ENCODE results near the gene TFDP1. TPM values are rescaled to one million over a fixed set of nuclear protein-coding genes. Genes with fewer than 3 reads are reported as not detected.

Gene TFDP1
- total RNA-seq, 4 donors from 2014 or later: 48.0 to 84.2 (median 53.9) TPM

GRCh38 chr13:113657851-113658741, 73.5 kb downstream of the TFDP1 start, which contains the start of gene ATP4B:
Gene ATP4B (minus strand): TSS chr13:113658198. CDS start chr13:113658144, 54 bp downstream.
- no peak for TF ChIP-seq POLR2A (IDR thresholded peaks at IDR 0.05)
- TF ChIP-seq CTCF (IDR thresholded peaks at IDR 0.05): no peak
- no peaks in the 10 kb centered on the region for H3K4me1 ChIP-seq
- no peaks in the 10 kb centered on the region for H3K36me3 ChIP-seq
- no peak within 1 kb of the TSS for H3K27ac ChIP-seq
- no peaks in the 10 kb centered on the region for H3K27me3 ChIP-seq
- H3K4me3 ChIP-seq (replicated peaks in 1 of 3): no peak within 1 kb of the TSS
- no peaks in the 10 kb centered on the region for H3K9me3 ChIP-seq
- intact Hi-C loops (cut with DNase I): no loop called here
- no peak for DNase-seq
- 90 to 92% methylated on average over 28 to 32 of the region's 47 CpGs for WGBS, 2 donors

- DNase-seq: no peak
- H3K27ac ChIP-seq: no peak overlapping the region
- TF ChIP-seq CTCF (IDR thresholded peaks at IDR 0.05) (no peak), POLR2A (IDR thresholded peaks at IDR 0.05) (no peak)
- H3K4me1 ChIP-seq: no peaks in the 10 kb centered on the region
- H3K27me3 ChIP-seq: no peaks in the 10 kb centered on the region
- H3K4me3 ChIP-seq (replicated peaks in 1 of 3): no peak overlapping the region
- no peaks in the 10 kb centered on the region for H3K36me3 ChIP-seq
- intact Hi-C loops (cut with DNase I): no loop called here
- H3K9me3 ChIP-seq: no peaks in the 10 kb centered on the region
- 84 to 90% methylated on average over 12 to 13 of the region's 14 CpGs for WGBS, 2 donors
These were observed 74.3 kb downstream of the TFDP1 start for GRCh38 chr13:113658836-113659235.

GRCh38 chr13:113659337-113659736, 74.8 kb downstream of the TFDP1 start:
- H3K4me1 ChIP-seq: no peaks in the 10 kb centered on the region
- H3K27me3 ChIP-seq: no peaks in the 10 kb centered on the region
- no peak overlapping the region for H3K4me3 ChIP-seq (replicated peaks in 1 of 3)
- H3K27ac ChIP-seq: no peak overlapping the region
- intact Hi-C loops (cut with DNase I): no loop called here
- WGBS, 2 donors: 92 to 94% methylated on average over 8 of the region's 8 CpGs
- no peak for DNase-seq
- no peaks in the 10 kb centered on the region for H3K36me3 ChIP-seq
- H3K9me3 ChIP-seq: no peaks in the 10 kb centered on the region
- TF ChIP-seq CTCF (IDR thresholded peaks at IDR 0.05): no peak
- TF ChIP-seq POLR2A (IDR thresholded peaks at IDR 0.05): no peak

- DNase-seq: no peak
- 96 to 100% methylated on average over 3 of the region's 3 CpGs for WGBS, 2 donors
These were observed 75.5 kb downstream of the TFDP1 start for GRCh38 chr13:113660066-113660465.

More at GRCh38 chr13:113660066-113660465, 75.5 kb downstream of the TFDP1 start:
- H3K36me3 ChIP-seq: no peaks in the 10 kb centered on the region
- no peak overlapping the region for H3K4me3 ChIP-seq (replicated peaks in 1 of 3)
- H3K9me3 ChIP-seq: no peaks in the 10 kb centered on the region
- H3K27me3 ChIP-seq: no peaks in the 10 kb centered on the region
- intact Hi-C loops (cut with DNase I): no loop called here
- no peak for TF ChIP-seq CTCF (IDR thresholded peaks at IDR 0.05)
- no peak for TF ChIP-seq POLR2A (IDR thresholded peaks at IDR 0.05)
- H3K4me1 ChIP-seq: no peaks in the 10 kb centered on the region
- H3K27ac ChIP-seq: no peak overlapping the region

Measured in thyroid gland (tissue), 4 donors.